Measurements from ENCODE around the gene CACNA1B.

DNA sequence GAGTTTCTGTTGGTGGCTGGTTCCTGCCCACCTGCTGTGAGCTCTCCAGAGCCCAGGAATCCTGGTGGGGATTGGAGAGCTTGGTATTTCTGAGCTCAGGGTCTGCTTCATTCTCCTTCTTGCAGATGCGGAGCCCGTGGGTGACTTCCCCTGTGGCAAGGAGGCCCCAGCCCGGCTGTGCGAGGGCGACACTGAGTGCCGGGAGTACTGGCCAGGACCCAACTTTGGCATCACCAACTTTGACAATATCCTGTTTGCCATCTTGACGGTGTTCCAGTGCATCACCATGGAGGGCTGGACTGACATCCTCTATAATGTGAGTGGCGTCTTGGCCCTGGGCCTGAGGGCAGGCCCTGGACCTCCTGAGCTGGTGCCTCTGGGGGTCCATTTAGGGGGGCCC lies 39.5 kb downstream of the CACNA1B start:
- TF ChIP-seq, protein P1, sequence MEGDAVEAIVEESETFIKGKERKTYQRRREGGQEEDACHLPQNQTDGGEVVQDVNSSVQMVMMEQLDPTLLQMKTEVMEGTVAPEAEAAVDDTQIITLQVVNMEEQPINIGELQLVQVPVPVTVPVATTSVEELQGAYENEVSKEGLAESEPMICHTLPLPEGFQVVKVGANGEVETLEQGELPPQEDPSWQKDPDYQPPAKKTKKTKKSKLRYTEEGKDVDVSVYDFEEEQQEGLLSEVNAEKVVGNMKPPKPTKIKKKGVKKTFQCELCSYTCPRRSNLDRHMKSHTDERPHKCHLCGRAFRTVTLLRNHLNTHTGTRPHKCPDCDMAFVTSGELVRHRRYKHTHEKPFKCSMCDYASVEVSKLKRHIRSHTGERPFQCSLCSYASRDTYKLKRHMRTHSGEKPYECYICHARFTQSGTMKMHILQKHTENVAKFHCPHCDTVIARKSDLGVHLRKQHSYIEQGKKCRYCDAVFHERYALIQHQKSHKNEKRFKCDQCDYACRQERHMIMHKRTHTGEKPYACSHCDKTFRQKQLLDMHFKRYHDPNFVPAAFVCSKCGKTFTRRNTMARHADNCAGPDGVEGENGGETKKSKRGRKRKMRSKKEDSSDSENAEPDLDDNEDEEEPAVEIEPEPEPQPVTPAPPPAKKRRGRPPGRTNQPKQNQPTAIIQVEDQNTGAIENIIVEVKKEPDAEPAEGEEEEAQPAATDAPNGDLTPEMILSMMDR (IDR thresholded peaks at IDR 0.05) = no peak
- TF ChIP-seq POLR2A (IDR thresholded peaks at IDR 0.05) = no peak
